Colonic mucosa (tissue), 4 donors: Measurements from ENCODE around the gene NGEF. TPM values are rescaled to one million over a fixed set of nuclear protein-coding genes. Genes with fewer than 3 reads are reported as not detected.
"Not testable (repeated sequence)": the region's sequence is repeated elsewhere in the genome, so short reads cannot be mapped to it uniquely, and the experiment has no call there.

Experiments
- DNase-seq: peaks from one replicate; pipeline ENCODE4 v3.0.0-alpha.2; 2020
- H3K27ac ChIP-seq: fragments of 200-600 bp; one replicate; pipeline ENCODE4 v1.8.0; 2021
- H3K27me3 ChIP-seq: fragments of 200-600 bp; one replicate; pipeline ENCODE4 v1.8.0; 2021
- H3K36me3 ChIP-seq: fragments of 200-600 bp; one replicate; pipeline ENCODE4 v1.8.0; 2021
- H3K4me1 ChIP-seq: fragments of 200-600 bp; one replicate; pipeline ENCODE4 v1.8.0; 2021; ENCODE audit warnings: mild to moderate bottlenecking
- H3K4me3 ChIP-seq: fragments of 200-600 bp; one replicate; pipeline ENCODE4 v1.8.0; 2021
- H3K9ac ChIP-seq, 2 donors: one replicate each; pipeline ENCODE4 v1.7.0; 2013; ENCODE audit warnings: control low read depth in 2 of 2, low read depth in 2 of 2, low read length in 2 of 2
- H3K9me3 ChIP-seq: fragments of 200-600 bp; one replicate; pipeline ENCODE4 v1.8.0; 2021
- CTCF ChIP-seq: fragments of 200-600 bp; IDR thresholded peaks from one replicate; pipeline ENCODE4 v1.8.0; 2022; ENCODE audit warnings: antibody characterized with exemption, mild to moderate bottlenecking
- intact Hi-C: fragments of 100-400 bp; cut with DNase I; formaldehyde crosslinking; loops from one replicate; pipeline ENCODE4 v1.14.1; 2022
- total RNA-seq, 2 donors: library from RNA; stranded (reverse); fragmentation: NEBNext Ultra II Directional in 1 of 2; extraction: Animal tissue kit (Norgen Biotek cat#: 25700) in 1 of 2; gene quantifications; one replicate each; pipeline ENCODE4 v1.2.1, GENCODE V29; 2021
- donor health status: healthy.
- donor health status: DM: no; HTN: no; CAD: no.
- donor health status: DM: no; HTN: no; CAD: no.

The NGEF gene
- total RNA-seq, 2 donors from 2014 or later = 25.6 to 34.0 TPM

DNA sequence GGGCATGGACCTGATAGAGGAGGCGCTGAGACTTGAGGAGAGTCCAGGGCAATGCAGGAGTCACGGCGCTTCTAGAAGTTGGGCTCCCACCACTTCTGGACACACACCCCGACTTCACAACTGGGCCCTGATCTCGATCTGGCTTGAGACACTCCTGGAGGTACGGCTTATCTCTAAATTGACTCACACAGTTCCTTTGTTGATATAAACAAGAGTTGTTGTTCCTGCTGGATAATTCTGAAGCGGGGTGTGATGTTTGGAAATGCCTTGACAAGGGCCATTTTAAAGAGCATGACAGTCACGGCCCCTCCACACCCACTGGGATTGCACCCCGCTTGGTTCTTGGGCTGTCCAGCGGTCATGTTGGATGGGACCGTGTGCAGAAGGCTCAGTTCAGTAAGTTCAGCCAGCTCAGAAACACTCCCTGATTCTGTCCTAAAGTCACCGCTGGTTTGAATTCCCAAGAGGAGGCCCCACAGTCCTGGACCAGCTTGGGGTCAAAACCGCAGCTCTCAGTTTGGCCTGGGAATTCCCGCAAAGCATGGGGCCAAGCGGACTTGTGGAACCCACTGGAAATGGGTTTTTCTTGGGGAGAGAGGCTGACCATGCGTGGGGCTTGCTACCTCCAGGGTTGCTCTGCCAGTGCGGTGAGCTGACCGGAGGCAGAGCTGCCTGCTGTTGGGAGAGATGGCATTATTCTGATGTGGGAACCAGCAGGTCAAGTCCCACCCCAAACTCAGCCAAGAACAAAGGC is 10.1 kb upstream of the NGEF start:
- Histone ChIP-seq H3K4me3 (no peak overlapping the region), H3K9ac (no peak overlapping the region), H3K4me1 (no peaks in the 10 kb centered on the region), H3K36me3 (no peaks in the 10 kb centered on the region), H3K9me3 (no peaks in the 10 kb centered on the region), H3K27me3 (no peaks in the 10 kb centered on the region), H3K27ac (no peak overlapping the region)
- TF ChIP-seq CTCF = no peak
- no peak for DNase-seq
- intact Hi-C loops = no loop called here

DNA sequence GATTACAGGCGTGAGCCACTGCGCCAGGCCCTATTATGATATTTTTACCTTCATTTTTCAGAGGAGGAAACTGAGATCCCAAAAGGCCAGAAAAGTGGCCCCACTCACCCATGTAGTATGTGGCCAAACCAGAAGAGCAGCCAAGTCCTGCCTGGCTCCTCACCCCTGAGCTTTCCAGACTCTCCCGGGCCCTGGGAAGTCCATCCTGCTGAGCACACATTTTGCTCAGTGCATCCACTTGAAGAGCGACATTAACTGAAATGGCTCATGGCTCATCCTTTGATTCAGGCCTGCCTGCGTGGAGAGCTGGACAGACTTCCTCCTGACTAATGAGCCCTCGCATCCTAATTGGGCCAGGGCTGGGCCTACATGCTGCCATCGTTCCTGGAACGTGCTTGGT is 9.5 kb upstream of the NGEF start:
- Histone ChIP-seq H3K9me3 (no peaks in the 10 kb centered on the region), H3K27me3 (no peaks in the 10 kb centered on the region), H3K4me1 (no peaks in the 10 kb centered on the region), H3K27ac (no peak overlapping the region), H3K9ac (no peak overlapping the region), H3K36me3 (no peaks in the 10 kb centered on the region), H3K4me3 (no peak overlapping the region)
- TF ChIP-seq CTCF = no peak
- intact Hi-C loops = no loop called here
- no peak for DNase-seq

GRCh38 chr2:233021771-233022170 is 8.7 kb upstream of the NGEF start:
- no peak for DNase-seq
- no peak overlapping the region for H3K27ac ChIP-seq
- no peaks in the 10 kb centered on the region for H3K4me1 ChIP-seq
- H3K9ac ChIP-seq = no peak overlapping the region
- H3K27me3 ChIP-seq = no peaks in the 10 kb centered on the region
- H3K4me3 ChIP-seq = no peak overlapping the region
- intact Hi-C loops = no loop called here
- TF ChIP-seq CTCF = no peak
- no peaks in the 10 kb centered on the region for H3K36me3 ChIP-seq
- H3K9me3 ChIP-seq = no peaks in the 10 kb centered on the region

DNA sequence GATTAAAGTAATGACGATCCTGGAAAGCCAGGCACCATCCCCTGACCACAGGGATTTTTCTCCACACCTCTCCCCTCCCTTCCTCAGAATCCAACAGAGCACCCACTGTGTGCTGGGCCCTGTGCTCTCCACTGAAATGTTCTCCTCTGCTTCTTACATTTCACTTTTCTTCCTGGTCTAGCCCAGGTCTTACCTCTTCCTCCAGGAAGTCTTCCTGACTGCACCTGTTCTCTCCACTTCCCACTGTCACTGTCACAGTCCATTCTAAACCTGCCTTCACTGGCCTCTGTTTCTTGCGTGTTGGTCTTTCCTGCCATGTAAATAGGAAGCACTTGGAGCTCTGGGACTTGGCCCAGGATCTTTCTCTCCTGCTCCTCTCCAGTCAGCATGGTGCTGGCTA is 7.4 kb upstream of the NGEF start:
- H3K4me1 ChIP-seq = no peaks in the 10 kb centered on the region
- intact Hi-C loops = no loop called here
- no peak overlapping the region for H3K9ac ChIP-seq
- H3K27ac ChIP-seq = no peak overlapping the region
- no peaks in the 10 kb centered on the region for H3K27me3 ChIP-seq
- no peaks in the 10 kb centered on the region for H3K9me3 ChIP-seq
- no peak for DNase-seq
- no peak overlapping the region for H3K4me3 ChIP-seq
- no peaks in the 10 kb centered on the region for H3K36me3 ChIP-seq
- no peak for TF ChIP-seq CTCF

DNA sequence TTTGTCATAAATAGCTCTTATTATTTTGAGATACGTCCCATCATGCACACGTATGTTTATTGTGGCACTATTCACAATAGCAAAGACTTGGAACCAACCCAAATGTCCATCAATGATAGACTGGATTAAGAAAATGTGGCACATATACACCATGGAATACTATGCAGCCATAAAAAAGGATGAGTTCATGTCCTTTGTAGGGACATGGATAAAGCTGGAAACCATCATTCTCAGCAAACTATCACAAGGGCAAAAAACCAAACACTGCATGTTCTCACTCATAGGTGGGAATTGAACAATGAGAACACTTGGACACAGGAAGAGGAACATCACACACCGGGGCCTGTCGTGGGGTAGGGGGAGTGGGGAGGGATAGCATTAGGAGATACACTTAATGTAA is 6.6 kb upstream of the NGEF start:
- H3K27me3 ChIP-seq, DNase-seq, H3K4me1 ChIP-seq, H3K9ac ChIP-seq, H3K4me3 ChIP-seq, H3K9me3 ChIP-seq, intact Hi-C loops, H3K27ac ChIP-seq, H3K36me3 ChIP-seq: not testable (repeated sequence)

- no peak for TF ChIP-seq CTCF
- intact Hi-C loops = no loop called here
- Histone ChIP-seq H3K27me3 (no peaks in the 10 kb centered on the region), H3K4me3 (no peak overlapping the region), H3K36me3 (no peaks in the 10 kb centered on the region), H3K4me1 (no peaks in the 10 kb centered on the region), H3K9me3 (no peaks in the 10 kb centered on the region), H3K9ac (no peak overlapping the region), H3K27ac (peak overlapping the region; percentile 38)
- DNase-seq = no peak
Measured at GRCh38 chr2:233017947-233018346, 4.9 kb upstream of the NGEF start.
